8988T (cell line): Measurements from ENCODE around the gene IFNA6.
"Not testable (repeated sequence)": the region's sequence is repeated elsewhere in the genome, so short reads cannot be mapped to it uniquely, and the experiment has no call there.

Source experiments
- DNase-seq: peaks from one replicate; pipeline ENCODE4 v3.0.0; 2011

The IFNA6 gene

DNA sequence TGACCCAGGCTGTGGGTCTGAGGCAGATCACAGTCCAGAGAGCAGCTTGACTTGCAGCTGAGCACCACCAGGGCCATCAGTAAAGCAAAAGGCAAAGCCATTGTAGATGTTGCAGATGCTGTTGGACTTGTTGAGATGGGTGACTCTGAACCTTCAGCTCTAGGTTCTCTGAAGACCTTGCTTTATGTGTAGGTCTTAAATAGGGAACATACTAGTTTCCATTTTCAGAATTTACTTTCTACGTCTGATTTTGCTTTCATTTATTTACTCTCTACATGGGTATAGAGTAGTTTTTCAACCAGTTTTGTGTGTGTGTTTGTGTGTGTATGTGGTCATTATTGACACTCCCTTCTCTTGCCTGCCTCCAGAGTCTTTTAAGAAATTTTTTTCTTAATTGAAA, at the start of gene IFNA6:
Gene IFNA6, minus strand, starts transcription at position 101 of the 400 bp plus-strand sequence. Its CDS starts 0 bp downstream, at position 101.
- DNase-seq = no peak

DNA sequence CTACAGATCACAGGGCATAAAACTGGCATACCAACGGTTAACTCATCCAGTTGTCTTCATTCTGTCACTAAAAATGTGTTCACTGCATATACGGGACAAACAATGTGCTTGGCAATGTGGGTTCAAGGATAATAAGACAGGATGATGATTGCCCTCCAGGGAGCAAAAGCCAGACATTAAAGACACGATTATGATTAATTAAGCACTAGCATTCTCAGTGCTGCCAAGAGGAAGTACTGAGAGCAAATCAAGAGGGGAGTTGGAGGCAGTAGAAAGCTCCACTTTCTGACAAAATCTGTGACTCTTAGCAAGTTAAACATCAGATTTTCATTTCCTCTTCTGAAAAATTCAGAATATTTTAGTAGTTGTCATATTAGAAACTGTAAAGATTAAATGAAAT, 49.3 kb upstream of the IFNA6 start:
- no peak for DNase-seq

DNA sequence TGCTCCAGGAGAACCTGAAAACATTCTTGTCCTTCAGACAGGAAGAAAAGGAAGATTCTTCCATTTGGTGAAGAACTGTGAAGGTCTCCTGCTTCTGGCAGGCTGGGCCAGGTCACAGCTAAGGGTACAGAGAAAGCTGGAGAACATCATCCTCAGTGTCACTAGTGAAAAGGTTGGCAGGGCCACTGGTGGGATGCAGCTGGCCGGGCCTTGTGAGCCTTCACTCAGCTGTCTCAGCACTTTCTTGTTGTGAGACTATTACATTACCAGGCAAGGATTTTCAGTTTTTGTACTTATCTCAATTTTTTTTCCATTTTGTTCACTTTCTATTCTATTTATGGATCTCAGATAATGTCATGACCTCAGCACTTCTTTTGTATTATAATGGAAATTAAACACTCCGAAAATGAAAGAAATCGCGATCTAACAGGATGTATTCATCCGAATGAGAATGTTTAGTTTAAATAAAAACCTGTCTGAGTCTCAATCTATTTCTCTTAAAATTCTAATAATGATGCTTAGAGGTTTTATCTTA, 48.3 kb upstream of the IFNA6 start:
- DNase-seq = no peak

DNA sequence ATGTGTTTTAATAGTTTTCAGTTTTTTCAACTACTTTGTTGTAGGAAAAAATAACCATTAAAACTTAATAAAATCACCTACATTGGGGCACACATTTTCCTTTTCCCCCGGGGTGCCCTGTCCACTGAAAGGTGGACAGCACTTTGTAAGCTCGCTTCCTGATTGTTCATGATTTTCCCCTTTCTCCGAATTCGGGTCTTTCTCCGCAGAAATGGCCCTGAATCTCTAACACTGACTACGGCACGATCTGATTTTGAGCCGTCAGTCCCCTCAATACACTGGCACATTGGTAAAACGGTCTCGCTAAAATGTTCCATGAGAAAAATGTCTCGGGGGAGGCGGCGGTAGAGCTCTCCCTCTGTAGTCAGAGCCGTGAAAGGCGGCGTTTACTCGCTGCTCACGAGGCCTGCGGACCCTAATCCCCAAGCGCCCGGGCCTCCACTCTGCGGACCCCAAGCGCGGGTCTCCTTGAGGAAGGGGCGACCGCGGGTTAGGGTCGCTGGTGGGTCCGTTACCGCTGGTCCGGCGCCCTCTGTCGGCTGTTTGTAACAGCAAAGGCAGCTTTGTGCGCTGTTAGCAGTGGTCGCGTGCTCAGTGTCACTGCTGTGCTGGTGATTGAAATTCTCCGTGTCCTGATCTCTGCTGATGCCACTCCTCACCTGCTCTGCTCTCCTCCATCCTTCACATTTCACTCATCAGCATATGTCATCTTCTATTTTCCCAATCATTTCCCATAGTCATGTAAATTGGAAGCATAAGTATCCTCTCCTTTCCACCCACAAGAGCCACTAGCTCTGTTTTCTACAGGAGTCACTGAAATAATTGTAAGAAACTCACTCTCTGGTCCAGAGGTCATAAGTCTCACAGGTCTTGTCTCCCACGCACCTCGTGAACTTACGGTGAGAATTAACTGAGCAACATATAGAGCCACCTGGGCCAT, 45.4 kb upstream of the IFNA6 start:
- DNase-seq = no peak

DNA sequence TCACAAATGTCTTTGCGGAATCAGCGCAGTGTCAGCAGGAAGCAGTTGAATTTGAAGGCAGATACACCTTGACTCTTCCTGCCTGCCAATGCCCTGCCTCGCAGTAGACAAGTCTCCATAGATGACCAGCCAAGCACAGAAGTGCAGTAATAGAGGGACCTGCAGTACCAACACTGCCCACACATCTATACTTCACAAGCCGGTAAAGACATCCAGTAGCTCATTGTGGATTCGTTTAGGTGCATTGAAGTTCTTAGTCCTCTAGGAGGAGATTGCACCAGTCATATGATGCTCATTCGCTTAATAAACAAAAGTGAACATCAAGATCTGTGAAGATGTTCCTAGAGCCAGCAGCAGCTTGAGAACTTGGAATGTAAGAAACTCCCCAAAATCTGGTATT, 41.6 kb upstream of the IFNA6 start:
- DNase-seq = no peak

DNA sequence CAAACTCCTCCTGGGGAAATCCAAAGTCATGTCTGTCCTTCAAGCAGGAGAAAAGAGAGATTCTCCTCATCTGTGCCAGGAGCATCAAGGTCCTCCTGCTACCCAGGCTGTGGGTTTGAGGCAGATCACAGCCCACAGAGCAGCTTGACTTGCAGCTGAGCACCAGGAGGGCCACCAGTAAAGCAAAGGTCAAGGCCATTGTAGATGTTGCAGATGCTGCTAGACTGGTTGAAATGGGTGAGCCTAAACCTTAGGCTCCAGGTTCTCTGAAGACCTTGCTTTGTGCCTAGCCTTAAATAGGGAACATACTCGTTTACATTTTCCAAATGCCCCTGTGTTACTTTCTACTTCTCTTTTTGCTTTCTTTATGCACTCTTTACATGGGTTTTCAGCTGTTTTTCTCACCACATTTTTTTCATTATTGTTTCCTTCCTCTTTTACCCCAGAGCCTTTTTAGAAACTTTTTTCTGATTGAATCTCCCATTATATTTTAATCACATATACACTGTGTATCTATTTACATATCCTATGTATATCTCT, 34.5 kb upstream of the IFNA6 start, which contains the start of gene IFNA2:
Gene IFNA2, minus strand, starts transcription at position 268 of the 540 bp plus-strand sequence. Its CDS starts 69 bp downstream, at position 199.
- no peak for DNase-seq

DNA sequence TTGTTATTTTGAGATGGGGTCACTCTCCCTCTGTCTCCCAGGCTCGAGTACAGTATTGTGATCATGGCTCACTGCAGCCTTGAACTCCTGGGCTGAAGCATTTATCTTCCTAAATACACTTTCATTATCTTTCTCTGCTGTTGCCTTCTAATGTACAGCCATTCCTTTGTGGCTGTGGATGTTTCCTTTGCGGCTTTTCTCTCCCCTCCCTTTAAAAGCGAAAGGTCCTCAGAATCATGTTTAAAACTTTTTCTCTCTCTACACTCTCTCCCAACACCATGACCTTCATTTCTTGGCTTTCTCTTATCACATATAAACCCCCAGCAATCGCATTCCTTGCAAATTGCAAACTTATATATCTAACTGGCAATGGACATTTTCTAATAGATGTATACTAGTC, 32.9 kb upstream of the IFNA6 start:
- DNase-seq = no peak

DNA sequence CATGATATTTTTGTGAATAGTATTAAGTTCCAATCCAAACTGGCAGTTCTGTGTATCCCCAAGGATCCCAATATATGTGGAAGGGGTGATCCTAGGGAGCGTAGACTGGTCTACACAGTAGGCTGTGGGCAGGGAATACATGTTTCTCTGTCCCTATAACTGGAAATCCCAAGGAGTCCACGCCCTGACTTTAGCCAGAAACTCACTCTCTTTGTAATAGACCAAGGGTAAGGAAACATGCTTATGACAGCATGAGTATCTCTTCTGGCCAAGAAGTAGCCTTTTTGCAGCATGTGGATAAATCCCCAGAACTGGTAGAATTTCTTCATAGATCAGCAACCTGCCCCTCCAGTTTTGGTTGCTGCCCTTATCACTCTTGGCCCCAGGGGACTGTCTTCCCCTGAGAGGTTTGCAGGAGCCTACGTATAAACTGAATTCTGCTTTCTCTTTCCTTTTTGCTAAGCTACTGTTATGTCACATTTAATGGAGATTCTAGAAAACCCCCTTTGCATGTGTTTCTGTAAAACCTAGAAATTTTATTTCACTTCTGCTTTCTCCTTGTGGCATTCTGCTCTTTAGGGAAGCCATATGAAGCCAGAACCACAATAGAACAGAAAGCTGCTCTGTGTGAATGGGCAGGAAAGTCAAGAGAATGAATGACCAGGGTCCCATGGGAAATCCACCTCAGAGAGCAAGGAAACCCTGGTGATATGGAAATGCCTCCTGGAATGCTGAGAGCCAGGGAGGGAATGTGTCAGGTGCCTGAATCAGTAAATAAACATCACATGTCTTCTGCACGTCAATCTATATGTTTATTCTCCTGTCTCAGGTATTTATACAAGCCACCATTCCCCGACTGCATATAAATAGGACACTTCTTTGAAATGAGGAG, 31.0 kb upstream of the IFNA6 start:
- DNase-seq = no peak

DNA sequence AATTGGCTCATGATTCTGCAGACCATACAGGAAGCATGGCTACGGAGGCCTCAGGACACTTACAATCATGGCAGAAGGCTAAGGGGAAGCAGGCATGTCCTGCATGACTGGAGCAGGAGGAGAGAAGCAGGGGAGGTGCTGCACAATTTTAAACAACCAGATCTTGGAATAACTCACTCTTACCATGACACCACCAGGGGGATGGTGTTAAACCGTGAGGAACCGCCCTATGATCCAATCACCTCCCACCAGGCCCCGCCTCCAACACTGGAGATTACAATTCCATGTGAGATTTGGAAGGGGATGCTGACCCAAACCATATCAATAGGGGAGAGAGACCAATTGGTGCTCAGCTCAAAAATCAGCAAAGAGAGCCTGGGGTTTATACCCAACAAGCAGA, 20.8 kb upstream of the IFNA6 start:
- DNase-seq = not testable (repeated sequence)

DNA sequence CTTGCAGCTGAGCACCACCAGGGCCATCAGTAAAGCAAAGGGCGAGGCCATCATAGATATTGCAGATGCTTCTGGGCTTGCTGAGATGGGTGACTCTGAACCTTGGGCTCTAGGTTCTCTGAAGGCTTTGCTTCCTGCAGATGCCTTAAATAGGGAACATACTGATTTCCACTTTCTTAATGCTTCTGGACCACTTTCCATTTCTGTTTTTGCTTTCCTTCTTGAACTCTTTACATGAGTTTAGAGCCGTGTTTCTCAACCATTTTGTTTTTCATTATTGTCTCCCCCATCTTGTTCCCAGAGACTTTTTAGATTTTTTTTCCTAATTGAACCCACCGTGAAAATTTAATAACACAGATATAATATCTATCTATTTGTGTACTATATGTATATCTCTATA, 17.3 kb upstream of the IFNA6 start, which contains the start of gene IFNA13:
Gene IFNA13, minus strand, starts transcription at position 101 of the 400 bp plus-strand sequence. Its CDS starts 47 bp downstream, at position 54.
- no peak for DNase-seq

DNA sequence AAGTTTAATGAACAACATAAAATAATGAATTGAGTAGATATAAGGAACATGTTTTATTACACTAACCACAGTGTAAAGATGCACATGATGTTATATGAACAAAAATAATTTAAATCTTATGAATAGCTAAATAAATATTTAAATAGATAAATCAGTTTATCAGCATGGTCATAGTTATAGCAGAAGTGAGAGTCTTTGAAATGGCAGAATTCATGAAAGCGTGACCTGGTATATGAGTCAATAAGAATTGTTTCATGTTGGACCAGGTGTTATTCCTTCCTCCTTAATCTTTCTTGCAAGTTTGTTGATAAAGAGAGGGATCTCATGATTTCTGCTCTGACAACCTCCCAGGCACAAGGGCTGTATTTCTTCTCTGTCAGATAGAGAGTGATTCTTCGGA, 16.5 kb upstream of the IFNA6 start:
- not testable (repeated sequence) for DNase-seq

DNA sequence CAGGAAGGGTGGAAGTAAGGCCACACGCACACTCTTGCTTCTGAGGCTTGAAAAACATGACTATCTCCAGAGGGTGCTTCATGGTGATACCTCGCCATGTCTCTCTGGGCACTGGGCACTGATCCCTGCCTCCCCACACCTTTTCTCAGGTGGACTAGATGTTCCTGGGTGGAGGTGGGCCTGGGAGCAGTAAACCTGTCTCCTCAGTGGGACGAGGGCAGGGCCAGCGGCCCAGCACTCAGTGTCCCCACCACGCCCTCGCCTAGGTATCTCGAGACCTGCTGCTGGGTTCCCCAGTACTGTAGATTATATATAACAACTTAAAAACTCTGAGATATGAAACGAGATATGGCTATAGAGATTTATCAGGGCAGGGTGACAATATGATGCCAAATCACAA, 11.6 kb upstream of the IFNA6 start:
- no peak for DNase-seq

DNA sequence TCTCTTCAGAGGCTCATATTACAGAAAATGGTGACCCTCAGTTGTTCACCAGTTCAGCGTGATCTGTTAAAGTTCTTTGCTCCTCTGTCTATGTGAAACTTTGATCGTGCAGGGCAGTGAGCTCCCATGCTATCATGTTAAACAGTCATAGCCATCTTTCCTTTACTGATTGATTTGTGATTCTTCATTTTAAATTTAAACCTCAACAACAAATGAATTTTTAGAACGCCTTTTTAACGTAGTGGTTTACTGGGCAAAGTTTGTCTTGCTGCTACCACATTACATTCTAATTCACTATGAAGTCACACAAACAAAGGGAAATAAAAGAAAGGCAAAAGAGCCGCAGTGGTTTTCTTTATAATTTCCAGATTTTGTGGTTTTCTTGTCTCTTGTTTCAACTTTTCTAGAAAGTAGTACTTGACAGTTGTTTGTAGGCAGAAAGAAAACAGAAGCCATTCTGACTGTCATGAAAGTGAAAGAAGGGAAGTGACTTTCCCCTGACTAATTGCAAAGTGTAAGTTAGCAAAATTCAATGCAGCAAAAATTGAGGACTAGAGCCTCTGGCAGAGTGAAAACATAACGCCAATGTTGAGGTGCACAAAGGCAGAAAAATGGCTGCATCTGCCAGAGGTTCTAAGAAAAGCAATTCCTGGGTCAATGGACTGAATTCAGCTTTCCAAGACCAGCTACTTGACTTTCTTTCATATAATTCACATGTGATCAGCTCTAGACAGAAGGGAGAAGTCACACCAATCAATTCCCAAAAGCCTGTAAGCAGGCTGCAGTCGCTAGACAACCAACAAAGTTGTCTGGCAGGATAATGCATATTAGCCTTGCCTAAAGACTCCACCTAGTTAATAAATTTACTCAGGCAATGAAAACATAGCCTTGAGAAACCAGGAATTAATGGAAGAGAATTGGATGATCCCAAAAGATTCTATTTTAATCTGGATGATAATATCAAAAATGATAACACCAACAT, 7.1 kb upstream of the IFNA6 start:
- DNase-seq = no peak

DNA sequence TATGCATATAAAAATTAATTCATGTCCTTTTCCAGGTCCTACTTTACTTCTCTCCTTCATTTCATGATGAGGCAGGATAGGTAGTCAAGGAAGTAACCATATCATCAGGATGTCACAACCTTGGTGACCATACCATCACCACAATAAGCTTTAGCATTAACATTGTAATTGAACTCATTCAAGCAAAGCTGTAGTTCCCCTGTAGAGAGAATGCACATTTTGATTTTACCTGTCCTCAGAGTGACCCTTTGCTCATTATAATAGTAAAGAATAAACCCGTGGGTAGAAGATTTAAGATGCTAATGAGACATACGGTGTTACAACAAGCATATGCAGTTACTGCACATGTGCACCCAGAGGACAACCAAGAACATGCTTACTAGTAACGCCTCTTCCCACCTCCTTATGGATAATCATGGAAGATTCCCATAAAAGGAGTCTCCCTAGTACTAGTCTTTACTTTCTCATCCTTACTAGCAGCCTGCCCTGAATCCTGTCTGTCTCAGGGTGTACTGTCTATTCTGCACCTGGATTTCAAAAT, 2.2 kb downstream of the IFNA6 start:
- no peak for DNase-seq

DNA sequence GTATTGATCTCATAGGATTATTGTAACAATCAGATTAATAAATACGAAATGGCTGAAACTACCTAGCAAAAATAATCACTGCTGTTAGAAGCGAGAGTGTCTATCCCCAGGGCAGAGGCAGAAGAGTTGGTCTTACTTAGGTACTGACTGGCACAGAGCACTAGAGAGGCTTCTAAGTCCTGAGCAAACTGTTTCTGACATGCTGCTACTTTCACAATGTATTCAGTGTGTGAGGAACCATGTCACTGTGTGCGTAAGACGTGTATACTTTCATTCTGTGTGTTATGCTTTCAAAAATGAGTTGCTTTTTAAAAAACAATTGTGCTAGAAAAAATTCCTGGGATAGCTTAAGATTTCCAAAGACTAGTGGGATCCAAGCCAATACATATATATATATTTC, 10.0 kb downstream of the IFNA6 start:
- DNase-seq = no peak

DNA sequence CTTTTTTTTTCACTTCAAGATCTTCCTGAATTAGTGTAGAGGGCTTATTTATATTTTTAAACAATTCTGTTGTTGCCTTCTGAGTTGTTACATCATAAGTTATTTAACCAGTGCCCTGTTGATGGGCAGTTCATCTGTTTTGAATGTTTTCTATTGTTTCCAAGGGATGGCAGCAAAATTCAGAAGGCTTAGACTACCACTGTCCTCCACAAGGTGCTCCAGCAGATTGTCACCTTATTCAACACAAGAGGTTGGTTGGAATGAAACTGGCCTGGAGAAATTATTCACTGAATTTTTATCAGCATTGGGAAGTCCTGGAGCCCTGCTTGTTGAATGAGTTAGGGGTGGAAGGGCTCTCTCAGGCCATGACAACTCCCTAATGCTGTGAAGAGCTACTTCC, 14.2 kb downstream of the IFNA6 start:
- no peak for DNase-seq

DNA sequence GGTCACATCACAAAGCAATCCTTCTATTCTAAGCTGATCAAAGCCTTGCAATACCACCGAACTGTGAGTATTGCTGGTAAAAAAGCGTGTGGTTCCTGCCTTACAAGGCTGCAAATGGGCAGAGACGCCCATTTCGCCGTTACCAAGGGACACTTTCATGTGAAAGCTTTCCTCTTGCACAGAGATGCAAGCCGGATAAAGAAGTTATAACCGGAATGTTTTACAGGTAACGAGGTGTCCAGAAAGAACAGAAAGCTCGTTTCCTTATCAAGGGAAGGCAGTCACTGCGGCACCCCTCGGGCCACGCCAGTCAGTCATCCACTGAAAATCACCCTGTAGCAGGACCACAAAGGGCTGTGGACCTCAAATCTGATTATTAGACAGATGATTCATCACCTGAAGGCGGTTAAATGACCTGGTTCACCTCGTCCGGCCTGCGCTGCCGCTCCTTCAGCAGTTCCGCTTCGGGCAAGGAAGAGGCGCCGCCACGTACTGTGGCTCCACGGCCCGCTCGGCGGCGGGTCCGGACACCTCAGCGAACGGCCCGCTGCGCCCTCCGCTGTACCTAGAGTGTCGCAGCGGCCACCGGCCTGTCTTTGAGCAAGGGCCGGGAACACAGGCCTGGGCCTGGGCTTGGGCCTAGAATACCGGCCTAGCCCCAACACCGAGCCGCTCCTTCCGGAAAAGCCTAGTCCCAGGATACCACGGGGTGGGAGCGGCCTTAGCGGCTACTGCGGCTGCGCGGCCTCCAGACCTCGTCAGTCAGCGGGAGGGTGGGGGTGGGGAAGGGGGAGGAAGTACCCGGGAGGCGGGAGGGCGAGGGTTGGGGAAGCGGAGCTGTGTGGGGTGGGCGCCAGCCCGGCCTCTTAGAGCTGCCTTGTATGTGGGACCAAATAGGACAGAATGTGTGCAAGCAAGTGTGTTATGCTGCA, 15.7 kb downstream of the IFNA6 start, which contains the start of gene KLHL9:
Gene KLHL9, minus strand, starts transcription at position 704 of the 932 bp plus-strand sequence. Its CDS starts 545 bp downstream, at position 159.
- DNase-seq = peak; percentile 56

DNA sequence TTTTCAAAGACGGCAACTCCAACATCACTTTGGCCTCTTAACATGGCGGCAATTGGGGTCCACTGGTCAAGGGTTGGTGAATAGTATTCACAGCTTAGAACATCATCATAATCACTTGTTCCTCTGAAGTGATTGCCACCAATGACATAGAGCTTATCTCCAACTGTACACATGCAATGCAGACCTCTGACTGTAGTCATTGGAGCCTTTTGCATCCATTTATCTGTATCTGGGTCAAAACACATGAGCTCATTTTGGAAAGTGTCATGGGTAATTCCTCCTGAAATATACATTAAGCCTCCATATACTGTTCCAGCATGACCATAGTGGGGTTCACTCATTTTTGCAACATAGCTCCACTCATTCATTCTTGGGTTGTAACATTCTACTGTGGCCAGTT, 17.5 kb downstream of the IFNA6 start:
- DNase-seq = no peak

DNA sequence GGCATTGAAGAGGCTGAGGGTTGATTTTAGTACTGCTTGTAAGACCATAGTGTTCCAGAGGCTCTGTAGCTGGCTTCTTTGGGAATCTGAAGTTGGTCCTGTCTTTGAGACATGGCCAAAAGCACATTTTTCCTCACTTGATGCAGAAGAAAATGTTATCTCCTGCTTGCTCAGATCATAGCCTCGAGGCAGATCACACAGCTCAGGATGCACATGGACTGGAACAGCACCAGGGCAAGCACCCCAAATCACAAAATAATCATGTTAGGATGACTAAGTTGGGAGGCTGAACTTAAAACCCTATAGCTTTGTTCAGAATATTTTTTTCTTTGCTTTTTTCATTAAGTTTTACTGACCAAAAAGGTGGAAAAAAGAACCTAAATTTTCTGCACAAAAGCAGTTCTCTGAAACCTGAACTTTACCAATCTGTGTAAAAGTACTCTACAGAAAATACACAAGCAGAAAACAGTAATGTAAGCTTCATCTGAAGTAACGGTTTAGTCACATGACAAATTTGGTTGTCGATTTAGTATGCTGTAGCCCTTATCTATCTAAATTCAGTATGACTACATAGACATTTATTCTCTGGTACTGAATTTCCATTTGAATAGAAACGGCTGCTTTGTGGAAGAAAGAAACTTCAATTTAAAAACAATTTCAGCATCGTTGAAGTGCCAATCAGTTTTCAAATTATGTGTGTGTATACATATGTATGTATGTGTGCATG, 18.8 kb downstream of the IFNA6 start:
- no peak for DNase-seq
